GM18870 (cell line): ENCODE results near the gene NUDT13.
"Not testable (repeated sequence)": the region's sequence is repeated elsewhere in the genome, so short reads cannot be mapped to it uniquely, and the experiment has no call there.

Source experiments
- ATAC-seq: cut with Tn5 transposase; IDR thresholded peaks from one replicate; pipeline ENCODE4 v1.9.1; 2021; ENCODE audit warnings: moderate library complexity; ENCODE audit not compliant: unreplicated experiment

The NUDT13 gene

GRCh38 chr10:73099141-73099540 lies 11.1 kb upstream of the NUDT13 start:
- ATAC-seq: no peak

- no peak for ATAC-seq
These were observed 4.0 kb upstream of the NUDT13 start for GRCh38 chr10:73106301-73106700.

GRCh38 chr10:73109248-73109652 lies 1.0 kb upstream of the NUDT13 start:
- ATAC-seq: not testable (repeated sequence)

- not testable (repeated sequence) for ATAC-seq
These were observed 1.8 kb downstream of the NUDT13 start for GRCh38 chr10:73112032-73112431.

- no peak for ATAC-seq
These were observed 3.3 kb downstream of the NUDT13 start for GRCh38 chr10:73113551-73113950.

- no peak for ATAC-seq
These were observed 5.8 kb downstream of the NUDT13 start for GRCh38 chr10:73116017-73116416.

GRCh38 chr10:73117976-73118743 lies 7.9 kb downstream of the NUDT13 start:
- ATAC-seq: peak; percentile 56

GRCh38 chr10:73119457-73119856 lies 9.2 kb downstream of the NUDT13 start:
- ATAC-seq: no peak

GRCh38 chr10:73119952-73120351 lies 9.7 kb downstream of the NUDT13 start:
- ATAC-seq: no peak

- no peak for ATAC-seq
These were observed 16.1 kb downstream of the NUDT13 start for GRCh38 chr10:73126343-73126742.

- no peak for ATAC-seq
These were observed 21.0 kb downstream of the NUDT13 start for GRCh38 chr10:73131301-73131700.

GRCh38 chr10:73131913-73132686 lies 21.8 kb downstream of the NUDT13 start:
- ATAC-seq: no peak

- no peak for ATAC-seq
These were observed 24.5 kb downstream of the NUDT13 start for GRCh38 chr10:73134727-73135126.

GRCh38 chr10:73136627-73137026 lies 26.4 kb downstream of the NUDT13 start:
- no peak for ATAC-seq

GRCh38 chr10:73139251-73139650 lies 29.0 kb downstream of the NUDT13 start:
- ATAC-seq: no peak

- no peak for ATAC-seq
These were observed 31.3 kb downstream of the NUDT13 start for GRCh38 chr10:73141603-73142002.

- not testable (repeated sequence) for ATAC-seq
These were observed 40.6 kb downstream of the NUDT13 start for GRCh38 chr10:73150633-73151413.

GRCh38 chr10:73152009-73152408 lies 41.8 kb downstream of the NUDT13 start:
- no peak for ATAC-seq

- no peak for ATAC-seq
These were observed 45.8 kb downstream of the NUDT13 start for GRCh38 chr10:73156054-73156453.

GRCh38 chr10:73159038-73159648 lies 48.9 kb downstream of the NUDT13 start:
- no peak for ATAC-seq

- no peak for ATAC-seq
These were observed 50.8 kb downstream of the NUDT13 start for GRCh38 chr10:73161079-73161478.
